HG02588 (cell line): ENCODE measurements around the gene RAB14.
A peak's percentile ranks its signal among the peaks of the same experiment; 100 is the strongest.

Experiments used
- ATAC-seq: cut with Tn5 transposase; IDR thresholded peaks from one replicate; pipeline ENCODE4 v1.9.1; 2021; ENCODE audit warnings: mild to moderate bottlenecking, moderate library complexity; ENCODE audit not compliant: unreplicated experiment

The RAB14 gene

DNA sequence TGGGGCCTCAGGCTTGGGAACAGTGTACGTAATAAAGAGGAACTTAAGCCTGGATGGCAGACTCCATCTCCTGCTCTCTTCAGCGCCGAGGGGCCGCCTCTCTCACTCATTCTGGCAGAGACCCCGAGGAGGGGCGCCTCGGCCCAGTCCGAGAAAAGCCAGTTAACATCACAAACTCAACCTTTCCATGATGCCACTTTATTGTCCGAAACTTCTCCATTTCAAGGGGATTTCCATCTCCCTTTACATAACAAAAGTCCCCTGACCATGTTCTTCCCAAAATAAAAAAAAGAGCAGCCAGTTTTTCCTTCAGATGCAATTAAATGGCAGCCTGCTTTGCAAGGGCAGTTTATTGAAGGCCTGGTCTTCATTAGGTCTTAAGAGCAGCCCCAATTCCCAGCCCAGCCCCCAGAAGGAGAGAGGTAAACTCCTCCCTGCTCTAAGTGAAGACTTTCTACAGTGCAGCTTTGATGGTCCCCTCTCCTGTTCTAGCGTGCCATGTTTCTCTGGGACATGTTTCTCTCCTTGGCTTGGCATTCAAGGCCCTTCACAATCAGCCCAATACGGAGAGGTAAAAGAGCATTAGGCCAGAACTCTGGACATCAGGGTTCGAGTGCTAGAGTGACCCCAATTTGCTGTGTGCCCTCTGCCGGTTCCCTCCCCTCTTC, 19.5 kb upstream of the RAB14 start:
- no peak for ATAC-seq

DNA sequence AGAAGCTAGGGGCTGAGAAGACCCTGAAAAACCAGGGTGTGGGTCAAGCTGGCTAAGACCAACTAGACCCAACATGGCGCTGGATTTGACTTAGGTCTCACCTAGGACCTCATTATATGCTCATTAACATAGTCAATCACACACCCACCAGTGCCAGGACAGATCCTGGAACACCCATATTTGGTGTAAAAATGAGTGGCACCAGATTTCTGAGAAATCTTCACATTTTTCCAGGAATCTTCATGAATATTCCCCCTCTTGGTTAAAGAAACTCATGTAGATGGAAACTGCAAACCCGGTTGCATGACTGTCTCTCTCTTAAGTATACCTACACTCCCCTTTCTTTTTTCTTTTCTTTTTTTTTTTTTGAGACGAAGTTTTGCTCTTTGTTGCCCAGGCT, 17.9 kb upstream of the RAB14 start:
- no peak for ATAC-seq

DNA sequence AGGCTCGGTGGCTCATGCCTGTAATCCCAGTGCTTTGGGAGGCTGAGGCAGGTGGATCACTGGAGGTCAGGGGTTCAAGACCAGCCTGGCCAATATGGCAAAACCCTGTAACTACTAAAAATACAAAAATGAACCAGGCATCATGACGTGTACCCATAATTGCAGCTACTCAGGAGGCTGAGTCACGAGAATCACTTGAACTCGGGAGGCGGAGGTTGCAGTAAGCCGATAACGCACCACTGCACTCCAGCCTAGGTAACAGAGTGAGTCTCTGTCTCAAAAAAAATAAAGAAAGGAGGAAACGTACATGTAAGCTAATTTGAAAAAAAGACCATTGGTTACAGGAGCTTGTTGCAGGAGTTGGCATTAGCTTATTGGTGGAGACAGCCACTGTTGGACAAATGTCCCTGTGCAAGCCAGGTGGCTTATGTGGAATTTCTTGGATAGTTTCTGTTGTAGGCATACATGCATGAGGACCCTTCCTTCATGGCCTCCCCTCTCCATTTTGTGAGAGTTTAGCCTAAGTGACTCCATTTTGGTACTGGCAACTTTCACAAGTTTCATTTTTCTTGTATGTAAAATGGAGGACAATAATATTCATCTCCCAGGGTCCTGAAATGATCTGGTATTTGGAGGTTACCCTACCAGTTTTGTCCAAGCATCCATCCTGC, 16.8 kb upstream of the RAB14 start:
- ATAC-seq, result no peak

DNA sequence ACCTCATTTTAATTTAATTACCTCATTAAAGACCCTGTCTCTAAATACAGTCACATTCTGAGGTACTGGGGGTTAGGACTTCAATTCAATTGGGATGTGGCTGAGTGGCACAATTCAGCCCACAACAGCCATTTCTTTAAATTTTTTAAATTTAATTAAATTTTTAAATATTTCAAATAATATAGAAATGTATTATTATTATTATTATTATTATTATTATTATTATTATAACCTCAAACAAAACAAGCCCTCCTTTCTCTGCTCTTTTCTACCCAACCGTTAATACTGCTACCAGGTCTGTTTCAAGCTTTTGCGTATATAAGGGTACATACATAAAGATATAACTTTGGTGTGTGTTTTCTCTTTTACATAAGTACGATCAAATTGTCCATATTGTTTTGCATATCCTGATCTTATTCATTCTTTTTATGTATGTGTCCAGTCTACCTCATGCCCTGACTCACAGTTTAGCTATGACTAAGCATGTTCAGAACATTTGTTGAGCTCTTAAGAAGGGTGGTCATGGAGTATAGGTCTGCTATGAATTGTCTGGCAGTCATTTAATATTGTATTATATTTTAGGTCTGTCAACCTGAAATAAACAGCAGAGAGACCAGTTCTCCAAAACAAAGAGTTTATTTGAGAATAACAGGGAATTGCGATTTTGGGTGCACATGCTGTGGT, 16.1 kb upstream of the RAB14 start:
- ATAC-seq, result peak; percentile 83

DNA sequence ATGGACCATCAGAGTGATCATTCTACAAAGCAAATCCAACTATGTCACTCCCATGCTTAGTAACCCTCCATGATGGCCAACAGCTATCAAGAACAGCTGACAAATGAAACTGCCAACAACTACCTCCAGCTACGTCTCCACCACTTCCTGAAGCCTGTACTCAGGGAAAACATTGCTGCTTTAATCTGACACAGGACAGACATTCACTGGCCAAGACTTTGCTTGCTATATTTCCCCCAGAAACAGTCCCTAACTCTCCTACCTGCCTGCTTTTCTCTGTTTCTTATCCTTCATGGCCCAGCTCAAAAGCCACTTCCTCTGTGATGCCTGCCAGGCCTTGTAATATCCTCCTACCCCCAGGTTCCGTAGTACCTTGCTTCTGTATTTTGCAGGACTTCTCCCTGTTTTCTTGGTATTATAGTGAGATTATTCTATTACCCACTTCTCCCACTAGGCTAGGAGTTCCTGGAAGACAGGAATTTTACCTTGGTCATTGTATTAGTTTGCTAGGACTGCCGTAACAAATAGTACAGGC, 14.7 kb upstream of the RAB14 start:
- ATAC-seq, result no peak

DNA sequence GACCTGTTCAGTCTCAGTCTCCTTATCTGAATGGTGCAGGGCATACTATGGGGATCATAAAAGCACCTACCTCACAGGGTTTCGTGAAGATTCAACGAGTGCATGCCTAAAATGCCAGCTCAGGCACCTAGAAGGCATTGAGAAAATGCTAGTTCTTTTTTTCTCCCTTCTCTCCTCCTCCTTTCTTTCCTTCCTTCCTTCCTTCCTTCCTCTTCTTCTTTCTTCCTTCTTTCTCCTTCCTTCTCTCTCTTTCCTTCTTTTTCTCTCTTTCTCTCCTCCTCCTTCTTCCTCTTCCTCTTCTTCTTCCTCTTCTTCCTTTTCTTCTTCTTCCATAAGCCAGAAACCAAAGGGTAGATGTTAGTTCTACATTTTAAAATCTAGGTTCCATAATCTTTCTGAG, 12.3 kb upstream of the RAB14 start:
- ATAC-seq, result no peak

DNA sequence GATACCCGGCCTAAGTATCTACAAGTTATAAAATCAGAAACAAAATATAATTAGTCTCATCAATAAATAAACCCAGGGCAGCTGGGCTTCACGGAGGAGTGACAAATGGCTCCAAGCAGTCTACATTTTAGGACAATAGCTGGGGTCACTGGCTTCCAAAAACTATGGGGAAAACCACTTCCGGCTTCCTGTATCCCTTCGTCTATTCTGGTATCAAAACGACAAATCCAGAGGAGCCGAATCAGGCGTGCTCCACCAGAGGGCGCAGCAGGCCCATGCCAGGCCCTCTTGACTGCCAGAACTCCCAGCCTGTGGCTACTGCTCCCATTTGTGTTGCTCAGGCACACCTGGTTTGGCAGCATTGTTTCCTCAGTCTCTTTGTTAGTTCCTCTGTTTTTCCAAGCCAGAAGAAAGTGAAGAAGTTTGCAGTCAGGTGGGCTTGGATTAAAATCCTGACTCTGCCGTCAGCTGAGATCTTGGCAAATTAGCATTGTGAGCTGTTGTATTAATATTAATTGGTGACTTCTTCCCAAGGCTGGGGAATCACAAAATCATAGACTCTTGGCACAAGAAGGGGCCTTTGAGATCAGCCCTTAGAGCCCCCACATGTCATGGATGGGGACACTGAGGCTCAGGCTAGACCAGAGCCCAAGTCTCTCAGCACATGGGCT, 11.6 kb upstream of the RAB14 start:
- no peak for ATAC-seq

- ATAC-seq, result no peak
These were observed 8.9 kb upstream of the RAB14 start for GRCh38 chr9:121210536-121210935.

DNA sequence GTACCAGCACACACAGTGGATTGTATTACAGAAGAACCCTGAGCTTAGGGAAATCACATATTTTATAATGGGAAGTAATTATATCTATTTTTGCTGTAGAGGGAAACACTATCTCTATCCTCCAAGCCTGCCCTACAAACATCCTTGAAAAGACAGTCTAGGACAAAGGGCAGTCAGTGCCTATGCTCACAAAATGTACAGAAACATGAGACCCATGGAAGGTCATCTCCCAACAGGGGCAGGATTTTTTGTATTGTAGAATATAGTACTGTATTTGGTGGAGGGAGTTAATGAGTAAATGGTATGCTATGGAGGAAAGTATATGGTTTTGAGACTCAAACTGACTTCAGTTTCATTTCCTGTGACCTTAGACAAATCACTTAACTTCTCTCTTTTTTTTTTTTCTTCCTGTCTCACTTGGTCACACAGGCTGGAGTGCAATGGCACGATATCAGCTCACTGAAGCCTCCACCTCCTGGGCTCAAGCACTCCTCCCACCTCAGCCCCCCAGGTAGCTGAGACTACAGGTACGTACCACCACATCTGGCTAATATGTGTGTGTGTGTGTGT, 5.8 kb upstream of the RAB14 start:
- ATAC-seq, result peak; percentile 77

DNA sequence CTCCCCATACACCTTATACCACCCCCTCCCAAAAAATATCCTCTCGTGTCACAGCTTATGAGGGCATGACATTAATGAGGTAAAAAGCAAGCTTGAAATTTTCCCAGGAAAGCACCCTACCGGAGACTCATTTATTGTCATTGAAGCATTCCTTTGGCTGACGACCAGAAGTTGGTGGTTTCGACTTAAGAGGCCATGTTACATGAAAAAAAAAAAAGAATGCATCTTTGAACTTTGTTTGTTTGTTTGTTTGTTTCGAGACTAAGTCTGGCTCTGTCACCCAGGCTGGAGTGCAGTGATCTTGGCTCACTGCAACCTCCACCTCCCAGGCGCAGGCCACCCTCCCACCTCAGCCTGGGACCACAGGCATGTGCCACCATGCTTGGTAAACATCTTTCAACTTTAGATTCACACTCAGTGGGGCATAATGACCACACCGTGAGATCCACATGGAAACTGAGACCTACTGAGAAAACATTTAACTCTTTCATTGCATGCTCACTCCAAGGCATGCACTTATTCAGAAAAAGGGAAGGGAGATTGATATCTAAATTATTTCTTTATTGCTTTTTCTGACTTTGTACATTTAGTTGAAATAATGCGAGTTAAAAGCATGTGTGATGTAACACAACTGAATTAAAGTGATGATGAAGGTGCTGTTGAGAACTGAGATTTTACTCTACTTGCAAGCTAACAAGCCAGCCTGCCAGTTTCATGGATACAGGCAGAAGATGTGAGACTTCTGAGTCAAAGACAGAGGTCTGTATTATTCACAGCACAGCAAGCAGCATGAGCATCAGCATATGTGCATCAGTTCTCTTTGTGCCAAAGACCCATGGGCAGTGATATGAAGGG, 5.1 kb upstream of the RAB14 start:
- peak; percentile 39 for ATAC-seq

DNA sequence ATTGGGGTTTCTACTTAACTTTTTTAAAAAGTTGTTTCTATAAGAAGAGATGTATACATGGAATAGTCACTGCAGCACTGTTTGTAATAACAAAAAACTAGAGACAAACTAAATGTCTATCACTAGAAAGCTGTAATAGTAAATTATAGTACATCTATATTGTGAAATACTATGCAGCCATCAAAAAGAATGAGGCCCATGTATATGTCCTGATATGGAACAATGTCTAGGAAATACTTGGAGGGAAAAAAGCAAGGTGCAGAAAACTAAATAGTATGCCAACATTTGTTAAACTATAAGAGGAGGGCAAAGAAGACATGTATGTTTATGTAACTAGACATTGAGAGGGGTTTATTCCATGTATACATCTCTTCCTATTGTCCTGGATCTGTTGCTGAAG, 2.9 kb upstream of the RAB14 start:
- no peak for ATAC-seq

- no peak for ATAC-seq
These were observed 2.5 kb upstream of the RAB14 start for GRCh38 chr9:121204121-121204520.

- ATAC-seq, result peak; percentile 32
These were observed 478 bp downstream of the RAB14 start for GRCh38 chr9:121201045-121201737.

DNA sequence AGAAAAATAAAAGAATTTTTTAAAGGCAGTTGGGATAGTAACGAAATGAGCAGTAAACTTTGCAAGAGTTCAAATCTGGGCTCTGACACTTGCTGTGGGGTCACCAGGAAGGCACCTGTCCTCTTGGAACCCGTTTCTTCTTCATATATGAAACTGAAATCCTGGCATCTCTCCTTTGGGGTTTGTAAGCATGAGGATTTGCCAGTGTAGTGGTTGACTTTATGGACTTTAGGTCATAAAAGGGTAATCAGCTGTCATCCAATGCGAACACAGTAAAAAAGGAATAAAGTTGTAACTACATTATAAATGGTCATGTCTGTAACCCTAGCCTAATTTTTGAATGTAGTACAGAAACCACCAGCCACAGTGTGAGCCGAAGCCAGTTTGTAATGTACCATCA, 1.3 kb downstream of the RAB14 start:
- ATAC-seq, result no peak

DNA sequence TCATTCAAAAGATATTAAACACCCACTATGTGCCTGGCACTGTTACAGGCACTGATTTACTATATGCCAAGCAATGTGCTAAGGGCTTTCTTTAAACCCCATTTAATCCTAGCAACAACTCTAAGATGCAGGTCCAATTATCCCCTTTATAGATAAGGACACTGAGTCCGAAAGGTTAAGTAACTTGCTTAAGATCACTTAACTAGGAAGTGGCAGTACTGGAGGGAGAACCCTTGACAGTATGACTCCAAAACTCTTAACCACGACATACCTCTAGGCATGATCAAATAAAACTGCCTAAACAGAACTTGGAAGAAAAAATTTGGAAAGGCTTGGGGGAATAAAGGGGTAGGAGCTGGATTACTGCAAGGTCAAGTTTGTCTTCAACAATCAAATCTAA, 1.7 kb downstream of the RAB14 start:
- no peak for ATAC-seq

- ATAC-seq, result no peak
These were observed 3.1 kb downstream of the RAB14 start for GRCh38 chr9:121198512-121199042.

- no peak for ATAC-seq
These were observed 4.5 kb downstream of the RAB14 start for GRCh38 chr9:121197132-121197531.

GRCh38 chr9:121196389-121196788, 5.3 kb downstream of the RAB14 start:
- peak; percentile 42 for ATAC-seq

DNA sequence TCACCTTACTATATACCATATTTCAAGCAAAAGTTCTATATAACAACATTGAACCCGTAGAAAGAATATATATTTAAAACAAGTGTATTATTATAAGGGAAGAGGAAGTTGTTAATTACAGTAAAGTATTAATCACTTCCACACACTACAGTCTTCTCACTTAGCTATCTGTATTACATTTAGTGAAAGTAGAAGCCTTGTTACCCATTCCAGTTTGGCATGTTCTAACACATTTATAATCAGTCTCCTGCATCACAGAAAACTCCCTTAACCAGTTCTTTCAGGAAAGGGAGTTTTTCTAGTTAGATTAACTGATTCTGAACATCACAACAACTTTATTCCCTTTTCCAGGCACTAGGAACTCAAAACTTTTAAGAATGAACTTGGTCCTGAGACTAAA, 6.9 kb downstream of the RAB14 start:
- ATAC-seq, result no peak
